ENCODE measurements around the gene PTPRN2.

GRCh38 chr7:158382363-158383254 is 205.0 kb downstream of the PTPRN2 start:
- TF ChIP-seq, protein P1, sequence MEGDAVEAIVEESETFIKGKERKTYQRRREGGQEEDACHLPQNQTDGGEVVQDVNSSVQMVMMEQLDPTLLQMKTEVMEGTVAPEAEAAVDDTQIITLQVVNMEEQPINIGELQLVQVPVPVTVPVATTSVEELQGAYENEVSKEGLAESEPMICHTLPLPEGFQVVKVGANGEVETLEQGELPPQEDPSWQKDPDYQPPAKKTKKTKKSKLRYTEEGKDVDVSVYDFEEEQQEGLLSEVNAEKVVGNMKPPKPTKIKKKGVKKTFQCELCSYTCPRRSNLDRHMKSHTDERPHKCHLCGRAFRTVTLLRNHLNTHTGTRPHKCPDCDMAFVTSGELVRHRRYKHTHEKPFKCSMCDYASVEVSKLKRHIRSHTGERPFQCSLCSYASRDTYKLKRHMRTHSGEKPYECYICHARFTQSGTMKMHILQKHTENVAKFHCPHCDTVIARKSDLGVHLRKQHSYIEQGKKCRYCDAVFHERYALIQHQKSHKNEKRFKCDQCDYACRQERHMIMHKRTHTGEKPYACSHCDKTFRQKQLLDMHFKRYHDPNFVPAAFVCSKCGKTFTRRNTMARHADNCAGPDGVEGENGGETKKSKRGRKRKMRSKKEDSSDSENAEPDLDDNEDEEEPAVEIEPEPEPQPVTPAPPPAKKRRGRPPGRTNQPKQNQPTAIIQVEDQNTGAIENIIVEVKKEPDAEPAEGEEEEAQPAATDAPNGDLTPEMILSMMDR (IDR thresholded peaks at IDR 0.05) = no peak
- no peak for TF ChIP-seq MXI1 (IDR thresholded peaks at IDR 0.05; ENCODE audit: low read depth, low read length)
- no peak for TF ChIP-seq SMC3 (IDR thresholded peaks at IDR 0.05; ENCODE audit: low read depth, low read length)
- no peak for TF ChIP-seq FOXJ3 (CRISPR knock-in tag; IDR thresholded peaks at IDR 0.05)
- no peak for TF ChIP-seq SIN3A (IDR thresholded peaks at IDR 0.05; ENCODE audit: borderline replicate concordance, low read depth, low read length)
- no peak for TF ChIP-seq FOSL2 (IDR thresholded peaks at IDR 0.05; ENCODE audit: borderline replicate concordance, low read depth)
- no peak for TF ChIP-seq POLR2AphosphoS5 (IDR thresholded peaks at IDR 0.05; ENCODE audit: low read depth, low read length)
- no peak for TF ChIP-seq EZH2phosphoT487 (IDR thresholded peaks at IDR 0.05; ENCODE audit: borderline replicate concordance, low read depth)
- no peak for TF ChIP-seq EP300 (IDR thresholded peaks at IDR 0.05; ENCODE audit: borderline replicate concordance in 1 of 2, low read depth in 1 of 2, low read length in 1 of 2)
- TF ChIP-seq, protein P2, sequence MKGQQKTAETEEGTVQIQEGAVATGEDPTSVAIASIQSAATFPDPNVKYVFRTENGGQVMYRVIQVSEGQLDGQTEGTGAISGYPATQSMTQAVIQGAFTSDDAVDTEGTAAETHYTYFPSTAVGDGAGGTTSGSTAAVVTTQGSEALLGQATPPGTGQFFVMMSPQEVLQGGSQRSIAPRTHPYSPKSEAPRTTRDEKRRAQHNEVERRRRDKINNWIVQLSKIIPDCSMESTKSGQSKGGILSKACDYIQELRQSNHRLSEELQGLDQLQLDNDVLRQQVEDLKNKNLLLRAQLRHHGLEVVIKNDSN (IDR thresholded peaks at IDR 0.05; ENCODE audit: borderline replicate concordance, low read depth) = no peak
- TF ChIP-seq ZBTB33 (IDR thresholded peaks at IDR 0.05; ENCODE audit: borderline replicate concordance, low read depth) = no peak
- no peak for TF ChIP-seq JUND (IDR thresholded peaks at IDR 0.05)
